HG02678 (cell line): ENCODE measurements around the gene CCN2.
"Not testable (repeated sequence)": the region's sequence is repeated elsewhere in the genome, so short reads cannot be mapped to it uniquely, and the experiment has no call there.

Experiments
- ATAC-seq: cut with Tn5 transposase; IDR thresholded peaks from one replicate; pipeline ENCODE4 v1.9.1; 2021; ENCODE audit warnings: mild to moderate bottlenecking, moderate library complexity; ENCODE audit not compliant: unreplicated experiment

CCN2 gene

GRCh38 chr6:131910956-131911355 is 40.2 kb downstream of the CCN2 start:
- no peak for ATAC-seq

GRCh38 chr6:131910219-131910589 is 41.0 kb downstream of the CCN2 start:
- no peak for ATAC-seq

GRCh38 chr6:131909408-131910218 is 41.6 kb downstream of the CCN2 start:
- peak; percentile 100 for ATAC-seq

GRCh38 chr6:131908787-131909186 is 42.4 kb downstream of the CCN2 start:
- not testable (repeated sequence) for ATAC-seq

- not testable (repeated sequence) for ATAC-seq
Observed at GRCh38 chr6:131903734-131904133, 47.4 kb downstream of the CCN2 start.

- ATAC-seq = not testable (repeated sequence)
Observed at GRCh38 chr6:131901326-131901873, 49.8 kb downstream of the CCN2 start.

GRCh38 chr6:131900231-131900630 is 50.9 kb downstream of the CCN2 start:
- ATAC-seq = no peak

GRCh38 chr6:131898718-131899117 is 52.5 kb downstream of the CCN2 start:
- no peak for ATAC-seq
